Stimulated activated CD4-positive, alpha-beta T cell treated with anti-CD3 and anti-CD28 coated beads, Interleukin-15, amount 100 ng/mL, for 1 hour (primary cell): ENCODE measurements around the gene RANBP17.
"Not testable (repeated sequence)": the region's sequence is repeated elsewhere in the genome, so short reads cannot be mapped to it uniquely, and the experiment has no call there.

Experiments used
- DNase-seq, 2 donors: peaks; one replicate each; pipeline ENCODE4 v3.0.0-alpha.2; 2020; ENCODE audit warnings: low read depth in 1 of 2, low spot score in 1 of 2

Gene RANBP17

GRCh38 chr5:170865622-170866021, 3.8 kb downstream of the RANBP17 start:
- no peak for DNase-seq

GRCh38 chr5:170867825-170868224, 6.0 kb downstream of the RANBP17 start:
- no peak for DNase-seq

- DNase-seq = not testable (repeated sequence)
Measured at GRCh38 chr5:170870390-170870789, 8.6 kb downstream of the RANBP17 start.

GRCh38 chr5:170874017-170874416, 12.2 kb downstream of the RANBP17 start:
- DNase-seq = no peak

GRCh38 chr5:170875811-170876210, 14.0 kb downstream of the RANBP17 start:
- no peak for DNase-seq

- DNase-seq = no peak
Measured at GRCh38 chr5:170880084-170880483, 18.3 kb downstream of the RANBP17 start.

- no peak for DNase-seq
Measured at GRCh38 chr5:170882345-170882744, 20.5 kb downstream of the RANBP17 start.

GRCh38 chr5:170885256-170885655, 23.4 kb downstream of the RANBP17 start:
- DNase-seq = no peak

GRCh38 chr5:170885809-170886208, 24.0 kb downstream of the RANBP17 start:
- no peak for DNase-seq

- no peak for DNase-seq
Measured at GRCh38 chr5:170886210-170886894, 24.5 kb downstream of the RANBP17 start.

GRCh38 chr5:170892196-170892595, 30.4 kb downstream of the RANBP17 start:
- DNase-seq = no peak

- no peak for DNase-seq
Measured at GRCh38 chr5:170894665-170895064, 32.8 kb downstream of the RANBP17 start.

GRCh38 chr5:170896779-170897178, 35.0 kb downstream of the RANBP17 start:
- no peak for DNase-seq

GRCh38 chr5:170903075-170903474, 41.3 kb downstream of the RANBP17 start:
- DNase-seq = no peak

- DNase-seq = no peak
Measured at GRCh38 chr5:170907758-170908157, 45.9 kb downstream of the RANBP17 start.

- DNase-seq = no peak
Measured at GRCh38 chr5:170913573-170913972, 51.8 kb downstream of the RANBP17 start.

- no peak for DNase-seq
Measured at GRCh38 chr5:170917113-170917512, 55.3 kb downstream of the RANBP17 start.

- no peak for DNase-seq
Measured at GRCh38 chr5:170920196-170920595, 58.4 kb downstream of the RANBP17 start.

- not testable (repeated sequence) for DNase-seq
Measured at GRCh38 chr5:170922331-170922730, 60.5 kb downstream of the RANBP17 start.

- DNase-seq = no peak
Measured at GRCh38 chr5:170923910-170924620, 62.2 kb downstream of the RANBP17 start.

- DNase-seq = not testable (repeated sequence)
Measured at GRCh38 chr5:170935534-170936218, 73.9 kb downstream of the RANBP17 start.

GRCh38 chr5:170937072-170937471, 75.3 kb downstream of the RANBP17 start:
- DNase-seq = no peak
